ENCODE results near the gene RAB7A.

GRCh38 chr3:128775906-128776542, 50.0 kb downstream of the RAB7A start:
- TF ChIP-seq FOXM1 (IDR thresholded peaks at IDR 0.05; ENCODE audit: borderline replicate concordance), result no peak
- TF ChIP-seq BHLHE40 (IDR thresholded peaks at IDR 0.05; ENCODE audit: borderline replicate concordance), result no peak
- no peak for TF ChIP-seq ELF4 (IDR thresholded peaks at IDR 0.05)
- no peak for TF ChIP-seq SP1 (IDR thresholded peaks at IDR 0.05)
- TF ChIP-seq L3MBTL2 (conservative IDR thresholded peaks at IDR 0.05), result no peak
- no peak for TF ChIP-seq SUZ12 (IDR thresholded peaks at IDR 0.05)
- TF ChIP-seq NFRKB (IDR thresholded peaks at IDR 0.05), result no peak

Measured in HEK293T (cell line).